BJ (cell line): Measurements from ENCODE around the gene TMEM94. TPM values are rescaled to one million over a fixed set of nuclear protein-coding genes. Genes with fewer than 3 reads are reported as not detected.
"Not testable (repeated sequence)": the region's sequence is repeated elsewhere in the genome, so short reads cannot be mapped to it uniquely, and the experiment has no call there.

Source experiments
- CTCF ChIA-PET: fragments of 350-600 bp; formaldehyde crosslinking; extraction: SDS; loops from one replicate; lab custom pipeline; 2021; ENCODE audit warnings: antibody characterized with exemption, inconsistent platforms; lab: Yijun Ruan, JAX
- POLR2A ChIA-PET: fragments of 300-600 bp; sonication (Branson Sonifier 250); formaldehyde crosslinking; extraction: SDS; loops from one replicate; lab custom pipeline; 2021; ENCODE audit warnings: antibody characterized with exemption; lab: Charles Lee
- DNase-seq: peaks from one replicate; pipeline ENCODE4 v3.0.0-alpha.2; 2011; ENCODE audit warnings: low read depth
- H3K27me3 ChIP-seq: 2 replicates; pipeline ENCODE4 v1.6.0; 2011; ENCODE audit warnings: low read length; ENCODE audit not compliant: control insufficient read depth, insufficient read depth
- H3K36me3 ChIP-seq: 2 replicates; pipeline ENCODE4 v1.5.1; 2011; ENCODE audit warnings: low read length; ENCODE audit not compliant: control insufficient read depth, insufficient read depth
- H3K4me3 ChIP-seq: 2 replicates; pipeline ENCODE4 v1.5.1; 2011; ENCODE audit warnings: low read depth, mild to moderate bottlenecking, control low read depth, low read length
- polyA plus RNA-seq: library from polyadenylated mRNA; depleted of rRNA; stranded (reverse); fragments of >200 nt; gene quantifications from 2 replicates; pipeline ENCODE4 v1.2.3, GENCODE V29; 2011
- TF ChIP-seq, protein P1 (sequence below): IDR thresholded peaks from 2 replicates; pipeline ENCODE4 v1.5.1; 2011; ENCODE audit warnings: low read depth, mild to moderate bottlenecking, control low read depth, inconsistent platforms, low read length, moderate library complexity; ENCODE audit not compliant: insufficient read depth

TMEM94 gene
- polyA plus RNA-seq, 1 experiment, result 35.5 TPM

DNA sequence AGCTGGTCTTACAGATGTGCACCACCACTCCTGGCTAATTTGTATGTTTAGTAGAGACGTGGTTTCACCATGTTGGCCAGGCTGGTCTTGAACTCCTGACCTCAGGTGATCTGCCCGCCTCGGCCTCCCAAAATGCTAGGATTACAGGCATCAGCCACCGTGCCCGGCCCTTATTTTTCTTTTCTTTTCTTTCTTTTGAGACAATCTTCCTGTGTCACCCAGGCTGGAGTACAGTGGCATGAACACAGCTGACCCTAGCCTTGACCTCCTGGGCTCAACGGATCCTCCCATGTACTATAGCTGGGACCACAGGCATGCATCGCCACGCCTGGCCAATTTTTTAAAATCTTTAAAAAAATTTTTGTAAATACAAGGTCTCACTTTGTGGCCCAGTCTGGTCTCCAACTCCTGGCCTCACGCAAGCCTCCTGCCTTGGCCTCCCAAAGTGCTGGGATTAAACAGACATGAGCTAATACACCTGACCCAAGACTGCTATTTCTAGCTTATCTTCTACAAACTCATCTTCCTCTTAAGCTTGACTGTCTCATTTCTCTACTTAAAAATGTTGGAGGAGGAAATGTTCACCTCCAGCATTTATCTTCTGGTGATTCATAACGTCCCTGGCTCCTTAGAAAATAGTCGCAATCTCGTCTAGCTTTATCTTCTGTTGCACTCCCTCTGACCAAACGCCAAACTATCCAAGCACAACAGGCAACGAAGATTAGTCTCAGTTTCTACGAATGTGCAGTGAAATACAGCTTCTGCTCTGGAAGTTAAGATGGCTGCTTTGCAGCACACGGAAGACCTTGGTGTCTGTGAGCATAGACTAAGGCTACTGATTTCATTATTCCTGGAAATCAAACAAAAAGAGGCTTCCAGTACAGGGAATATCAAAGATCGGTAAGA lies 8.2 kb upstream of the TMEM94 start:
- H3K27me3 ChIP-seq, result no peaks in the 10 kb centered on the region
- no peaks in the 10 kb centered on the region for H3K36me3 ChIP-seq
- no peak for DNase-seq
- TF ChIP-seq, protein P1, sequence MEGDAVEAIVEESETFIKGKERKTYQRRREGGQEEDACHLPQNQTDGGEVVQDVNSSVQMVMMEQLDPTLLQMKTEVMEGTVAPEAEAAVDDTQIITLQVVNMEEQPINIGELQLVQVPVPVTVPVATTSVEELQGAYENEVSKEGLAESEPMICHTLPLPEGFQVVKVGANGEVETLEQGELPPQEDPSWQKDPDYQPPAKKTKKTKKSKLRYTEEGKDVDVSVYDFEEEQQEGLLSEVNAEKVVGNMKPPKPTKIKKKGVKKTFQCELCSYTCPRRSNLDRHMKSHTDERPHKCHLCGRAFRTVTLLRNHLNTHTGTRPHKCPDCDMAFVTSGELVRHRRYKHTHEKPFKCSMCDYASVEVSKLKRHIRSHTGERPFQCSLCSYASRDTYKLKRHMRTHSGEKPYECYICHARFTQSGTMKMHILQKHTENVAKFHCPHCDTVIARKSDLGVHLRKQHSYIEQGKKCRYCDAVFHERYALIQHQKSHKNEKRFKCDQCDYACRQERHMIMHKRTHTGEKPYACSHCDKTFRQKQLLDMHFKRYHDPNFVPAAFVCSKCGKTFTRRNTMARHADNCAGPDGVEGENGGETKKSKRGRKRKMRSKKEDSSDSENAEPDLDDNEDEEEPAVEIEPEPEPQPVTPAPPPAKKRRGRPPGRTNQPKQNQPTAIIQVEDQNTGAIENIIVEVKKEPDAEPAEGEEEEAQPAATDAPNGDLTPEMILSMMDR, result no peak
- ChIA-PET POLR2A (no interaction called here), CTCF (interaction anchor here (0.6 kb wide), 1 partner anchor 367 kb away, joined by 4 read pairs; no protein-coding TSS in a partner anchor)
- no peak overlapping the region for H3K4me3 ChIP-seq

DNA sequence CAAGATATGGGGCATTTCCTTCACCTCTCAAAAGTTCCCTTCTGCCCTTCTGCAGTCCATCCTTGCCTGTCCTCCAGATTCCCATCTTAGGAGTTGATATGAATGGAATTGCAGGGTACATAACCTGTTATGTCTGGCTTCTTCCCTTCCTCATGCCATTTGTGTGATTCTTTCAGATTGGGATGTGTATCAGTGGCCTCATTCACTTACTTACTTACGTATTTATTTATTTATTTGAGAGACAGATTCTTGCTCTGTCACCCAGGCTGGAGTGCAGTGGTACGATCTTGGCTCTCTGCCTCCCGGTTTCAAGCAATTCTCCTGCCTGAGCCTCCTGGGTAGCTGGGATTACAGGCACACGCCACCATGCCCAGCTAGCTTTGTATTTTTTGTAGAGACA lies 6.2 kb upstream of the TMEM94 start:
- DNase-seq, result no peak
- Histone ChIP-seq H3K27me3 (no peaks in the 10 kb centered on the region), H3K36me3 (no peaks in the 10 kb centered on the region), H3K4me3 (no peak overlapping the region)
- TF ChIP-seq, protein P1, result no peak
- ChIA-PET CTCF (no interaction called here), POLR2A (no interaction called here)

DNA sequence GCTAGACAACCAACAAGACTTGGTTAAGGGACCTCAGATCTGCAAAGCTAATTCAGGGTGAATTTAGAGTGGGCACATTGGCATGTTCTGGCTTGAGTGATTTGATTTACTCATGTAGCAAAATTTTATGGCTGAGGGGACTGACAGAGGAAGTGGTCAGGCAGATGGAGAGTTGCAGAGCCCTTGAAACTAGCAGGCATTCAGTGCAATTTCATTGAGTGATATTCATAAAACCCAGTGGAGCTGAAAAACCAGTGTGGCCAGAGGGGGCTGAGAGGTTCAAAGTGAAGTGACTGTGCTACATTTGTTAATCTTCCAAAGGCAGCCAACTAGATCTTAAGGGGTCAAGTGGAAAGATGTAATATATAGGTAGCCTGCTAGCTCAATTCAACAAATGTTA lies 2.2 kb upstream of the TMEM94 start:
- DNase-seq, result no peak
- ChIA-PET POLR2A (no interaction called here), CTCF (interaction anchor here (0.6 to 1.2 kb wide), 2 partner anchors 9 to 752 kb away, joined by 3 to 4 read pairs; no protein-coding TSS in a partner anchor)
- no peak overlapping the region for H3K4me3 ChIP-seq
- no peaks in the 10 kb centered on the region for H3K36me3 ChIP-seq
- TF ChIP-seq, protein P1, result no peak
- H3K27me3 ChIP-seq, result no peaks in the 10 kb centered on the region

DNA sequence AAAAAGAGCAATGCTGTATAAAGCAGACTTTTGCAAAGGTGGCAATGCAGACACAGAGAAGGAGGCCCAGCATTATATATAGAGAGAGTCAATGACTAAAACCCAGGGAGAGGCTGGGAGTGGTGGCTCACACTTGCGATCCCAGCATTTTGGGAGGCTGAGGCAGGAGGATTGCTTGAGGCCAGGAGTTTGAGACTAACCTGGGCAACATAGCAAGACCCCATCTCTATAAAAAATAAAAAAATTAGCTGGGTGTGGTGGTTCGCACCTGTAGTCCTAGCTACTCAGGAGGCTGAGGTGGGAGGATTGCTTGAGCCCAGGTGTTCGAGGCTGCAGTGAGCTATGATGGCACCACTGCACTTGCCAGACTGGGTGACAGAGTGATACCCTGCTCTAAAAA lies 1.8 kb upstream of the TMEM94 start:
- DNase-seq, H3K36me3 ChIP-seq, H3K4me3 ChIP-seq, POLR2A ChIA-PET, H3K27me3 ChIP-seq: not testable (repeated sequence)
- CTCF ChIA-PET, result interaction anchor here (0.6 kb wide), 1 partner anchor 751 kb away, joined by 3 read pairs; no protein-coding TSS in a partner anchor

DNA sequence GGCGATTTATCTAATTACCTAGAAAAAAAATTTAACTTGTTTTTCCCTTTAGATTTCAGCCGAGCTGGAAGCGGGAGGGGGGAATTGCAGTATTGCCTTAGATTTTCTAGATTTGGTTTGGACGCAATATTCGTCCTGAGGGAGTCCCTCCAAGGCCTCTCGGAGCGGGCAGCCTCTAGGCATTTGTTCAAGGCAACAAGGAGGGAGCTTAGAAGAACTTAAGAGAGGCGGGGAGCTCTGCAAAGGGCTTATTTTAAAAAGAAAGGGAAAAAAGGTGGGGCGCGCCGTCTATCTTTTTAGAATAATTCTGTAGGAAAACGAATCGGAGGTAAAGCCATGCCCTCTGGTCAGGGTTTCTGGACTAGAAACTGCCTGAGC lies 407 bp upstream of the TMEM94 start:
- TF ChIP-seq, protein P1, result no peak
- no peak for DNase-seq
- Histone ChIP-seq H3K27me3 (no peaks in the 10 kb centered on the region), H3K4me3 (peak overlapping the region; percentile 93), H3K36me3 (no peaks in the 10 kb centered on the region)
- POLR2A ChIA-PET, result interaction anchor here (0.7 to 0.8 kb wide), 3 partner anchors 23 to 52 kb away, joined by 3 to 4 read pairs (median 3); no protein-coding TSS in a partner anchor
- CTCF ChIA-PET, result interaction anchor here (1.0 to 1.7 kb wide), 6 partner anchors 11 to 60 kb away, joined by 3 to 7 read pairs (median 4); partner anchors contain the start of gene TSEN54
